Activated T-cell treated with anti-CD3 and anti-CD28 coated beads, Interleukin-2, amount 50 U/mL, for 48 hours (primary cell): ENCODE data around the gene TAF1C.
"Not testable (repeated sequence)": the region's sequence is repeated elsewhere in the genome, so short reads cannot be mapped to it uniquely, and the experiment has no call there.

Experiments used
- DNase-seq, 2 experiments: peaks; one replicate each; pipeline ENCODE4 v3.0.0-alpha.2; 2020

The TAF1C gene

DNA sequence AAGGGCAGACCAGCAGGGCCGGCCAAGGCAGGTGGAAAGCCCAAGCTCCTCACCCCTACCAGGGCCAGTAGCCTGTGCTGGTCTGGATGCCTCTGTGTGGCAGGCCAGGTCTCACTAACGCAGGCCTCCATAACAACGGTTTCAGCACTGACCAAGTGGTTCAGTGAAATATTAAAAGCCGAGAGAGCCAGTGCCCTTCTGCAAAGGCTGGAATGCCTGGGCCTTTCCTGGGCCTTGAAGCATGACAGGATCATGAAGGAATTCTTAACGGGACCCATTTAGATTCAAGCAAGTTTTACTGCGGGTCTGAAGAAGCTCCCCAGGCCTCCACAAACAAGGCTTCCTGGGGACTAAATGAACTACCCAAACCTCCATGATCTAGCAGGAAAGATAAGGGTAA is 20.4 kb upstream of the TAF1C start:
- DNase-seq = no peak

DNA sequence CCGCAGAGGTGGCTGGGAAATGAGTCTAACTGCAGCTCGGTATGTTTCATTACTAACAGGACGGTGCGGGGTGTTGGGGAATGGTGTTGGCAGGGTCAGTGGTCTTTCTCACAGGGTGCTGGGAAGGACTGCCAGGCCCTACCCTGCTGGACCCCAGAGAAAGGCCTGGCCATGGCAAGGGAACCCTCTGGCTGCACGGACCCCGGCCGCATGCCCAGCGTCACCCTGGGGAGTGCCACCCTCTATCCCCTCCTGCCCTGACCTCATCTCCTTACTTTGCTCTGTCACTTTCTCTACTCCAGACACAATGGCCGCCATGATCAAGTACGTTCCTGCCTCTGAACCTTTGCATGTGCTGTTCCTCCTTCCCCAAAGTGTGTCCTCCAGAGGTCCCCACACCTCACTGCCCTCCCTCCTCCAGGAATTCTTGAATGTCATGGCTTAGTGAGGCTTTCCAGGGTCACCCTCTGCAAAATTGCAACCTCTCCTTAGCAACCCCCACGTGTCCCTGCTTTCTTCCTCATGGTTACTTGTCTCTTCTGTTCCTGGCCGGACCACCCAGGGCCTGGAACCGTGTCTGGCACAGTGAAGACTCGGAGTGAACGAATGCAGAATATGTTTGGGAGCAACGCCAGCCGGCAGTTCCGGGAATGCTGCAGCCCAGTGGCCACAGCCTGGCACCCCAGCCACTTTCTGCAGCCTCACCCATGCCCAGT is 19.3 kb upstream of the TAF1C start:
- no peak for DNase-seq

DNA sequence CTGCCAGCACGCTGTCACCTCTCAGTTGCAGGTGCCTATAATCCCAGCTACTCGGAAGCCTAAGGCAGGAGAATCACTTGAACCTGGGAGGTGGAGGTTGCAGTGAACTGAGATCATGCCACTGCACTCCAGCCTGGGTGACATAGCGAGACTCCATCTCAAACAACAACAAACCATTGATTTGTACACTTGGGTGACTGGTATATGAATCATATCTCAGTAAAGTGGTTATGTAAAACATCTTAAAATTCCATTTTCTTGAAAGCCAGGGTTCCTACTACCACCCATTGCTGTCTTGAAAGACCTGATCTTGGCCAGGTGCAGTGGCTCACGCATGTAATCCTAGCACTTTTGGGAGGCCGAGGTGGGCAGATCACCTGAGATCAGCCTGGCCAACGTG is 18.3 kb upstream of the TAF1C start:
- DNase-seq = not testable (repeated sequence)

DNA sequence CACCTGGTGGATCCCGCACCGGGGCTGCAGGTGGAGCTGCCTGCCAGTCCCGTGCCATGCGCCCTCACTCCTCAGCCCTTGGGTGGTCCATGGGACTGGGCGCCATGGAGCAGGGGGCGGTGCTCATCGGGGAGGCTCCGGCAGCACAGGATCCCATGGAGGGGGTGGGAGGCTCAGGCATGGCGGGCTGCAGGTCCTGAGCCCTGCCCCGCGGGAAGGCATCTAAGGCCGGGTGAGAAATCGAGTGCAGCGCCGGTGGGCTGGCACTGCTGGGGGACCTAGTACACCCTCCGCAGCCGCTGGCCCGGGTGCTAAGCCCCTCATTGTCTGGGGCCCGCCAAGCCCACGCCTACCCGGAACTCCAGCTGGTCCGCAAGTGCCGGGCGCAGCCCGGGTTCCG is 17.7 kb upstream of the TAF1C start:
- not testable (repeated sequence) for DNase-seq

DNA sequence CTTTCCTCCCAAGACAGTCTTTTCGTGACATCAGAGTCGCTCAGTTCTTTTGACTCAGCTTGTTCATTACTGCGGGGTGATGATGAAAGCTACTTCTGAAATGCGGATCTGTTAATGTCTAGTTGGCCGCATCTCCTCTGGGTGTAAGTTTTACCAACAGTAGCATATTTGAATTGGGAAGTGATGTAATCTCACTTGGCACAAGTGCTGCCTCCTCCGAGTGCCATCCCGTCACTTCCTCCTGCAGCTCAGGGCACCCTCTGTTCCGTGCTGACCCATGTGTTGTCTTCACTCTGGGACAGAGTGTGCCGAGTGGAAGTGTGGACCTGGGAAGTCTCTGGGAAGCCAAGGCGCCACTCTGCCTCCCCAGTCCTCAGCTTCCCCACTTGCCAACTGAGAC is 13.0 kb upstream of the TAF1C start:
- no peak for DNase-seq

DNA sequence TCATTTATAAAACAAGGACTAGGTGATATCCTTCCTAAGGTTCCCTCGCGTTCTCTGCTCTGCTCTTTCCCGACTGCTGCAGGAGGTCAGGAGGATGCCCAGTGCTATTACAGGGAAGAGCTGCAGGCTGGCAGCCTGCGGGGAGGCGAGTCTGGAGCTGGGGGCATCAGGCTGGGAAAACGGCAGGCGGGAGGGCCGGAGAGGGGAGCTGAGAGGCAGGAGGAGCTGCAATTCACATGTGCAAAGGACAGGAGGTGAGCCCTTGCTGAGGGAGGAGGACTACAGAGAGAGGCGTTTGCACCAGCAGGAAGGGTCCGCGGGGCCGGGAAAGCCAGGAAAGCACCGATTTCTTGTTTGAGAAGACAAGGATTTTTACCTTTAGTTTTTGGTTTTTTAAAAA is 12.2 kb upstream of the TAF1C start:
- DNase-seq = no peak

DNA sequence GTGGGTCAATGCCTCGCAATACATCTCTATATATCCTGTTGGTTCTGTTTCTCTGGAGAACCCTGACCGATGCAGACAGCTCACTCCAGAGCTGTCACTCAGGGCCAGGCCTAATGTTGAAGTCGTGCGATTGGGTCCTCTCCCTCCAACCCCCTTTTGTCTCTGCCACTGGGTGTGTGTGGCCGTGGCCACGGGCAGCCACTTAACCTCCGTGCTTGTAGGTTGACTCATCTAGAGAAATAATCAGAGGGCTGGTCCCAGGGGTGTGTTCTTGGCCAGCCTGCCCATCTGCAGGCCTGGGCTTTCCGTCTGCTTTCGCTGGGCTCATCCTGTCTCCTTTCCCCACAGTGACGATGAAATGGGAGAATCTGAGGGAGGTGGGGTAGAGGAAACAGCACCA is 11.5 kb upstream of the TAF1C start:
- DNase-seq = no peak

DNA sequence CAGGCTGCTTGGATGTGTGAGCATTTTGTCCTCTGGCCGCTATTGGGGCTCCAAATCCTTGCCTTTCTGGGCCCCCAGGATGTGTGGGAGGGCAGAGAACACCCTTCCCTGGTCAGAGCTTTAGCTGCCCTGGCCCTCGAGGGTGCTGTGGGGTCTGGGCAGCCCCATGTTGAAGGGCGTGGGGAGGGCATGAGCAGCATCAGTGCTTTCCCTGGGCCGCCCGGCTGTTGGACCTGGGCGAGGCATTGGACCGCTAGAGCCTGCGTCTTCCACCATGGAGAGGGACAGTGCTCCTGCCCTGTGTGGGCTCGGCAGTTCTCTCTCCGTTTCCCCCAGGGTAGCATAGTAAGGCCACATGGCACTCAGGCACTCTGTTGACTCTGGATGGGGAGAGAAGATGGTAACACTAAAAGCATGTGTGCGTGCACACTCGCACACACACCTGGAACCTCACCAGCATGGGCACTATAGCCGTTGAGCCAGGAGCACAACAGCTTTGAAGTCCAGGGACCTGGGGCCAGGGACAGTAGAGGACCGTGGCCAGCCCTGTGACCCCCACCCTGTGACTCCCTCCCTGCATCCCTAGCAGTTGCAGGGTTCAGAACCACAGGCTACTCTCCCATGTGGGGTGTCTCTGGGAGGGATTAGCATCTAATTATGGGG is 10.7 kb upstream of the TAF1C start:
- DNase-seq = no peak

DNA sequence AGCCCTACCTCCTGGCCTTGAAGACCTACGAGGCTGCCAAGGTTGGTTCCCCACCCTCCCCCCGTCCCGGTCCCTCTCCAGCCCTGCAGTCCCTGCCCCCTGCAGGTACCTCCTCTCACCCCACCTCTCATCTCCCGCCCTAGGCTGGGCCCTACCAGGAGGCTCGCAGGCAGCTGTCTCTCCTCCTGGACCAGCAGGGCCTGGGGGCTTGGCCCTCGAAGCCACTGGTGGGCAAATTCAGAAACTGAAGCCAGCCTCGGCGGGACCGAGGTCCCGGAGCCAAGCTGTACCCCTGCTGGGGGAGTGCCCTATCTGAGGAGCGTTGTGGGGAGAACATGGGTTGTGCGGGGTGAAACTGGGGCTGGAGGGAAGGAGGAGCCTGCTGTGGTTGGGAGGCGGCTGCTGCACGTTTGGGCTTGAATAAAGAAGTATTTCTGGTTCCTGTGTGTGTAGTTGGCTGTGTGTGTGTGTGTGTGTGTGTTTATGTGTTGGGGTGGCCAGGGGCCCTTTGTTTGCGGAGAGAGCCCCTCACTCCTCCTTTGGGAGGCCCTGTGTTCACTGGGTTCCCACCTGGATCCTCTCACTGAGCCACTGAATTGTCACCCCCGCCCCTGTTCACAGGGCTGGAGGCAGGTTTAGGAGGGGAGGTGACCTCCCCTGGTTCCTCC is 10.0 kb upstream of the TAF1C start:
- no peak for DNase-seq

DNA sequence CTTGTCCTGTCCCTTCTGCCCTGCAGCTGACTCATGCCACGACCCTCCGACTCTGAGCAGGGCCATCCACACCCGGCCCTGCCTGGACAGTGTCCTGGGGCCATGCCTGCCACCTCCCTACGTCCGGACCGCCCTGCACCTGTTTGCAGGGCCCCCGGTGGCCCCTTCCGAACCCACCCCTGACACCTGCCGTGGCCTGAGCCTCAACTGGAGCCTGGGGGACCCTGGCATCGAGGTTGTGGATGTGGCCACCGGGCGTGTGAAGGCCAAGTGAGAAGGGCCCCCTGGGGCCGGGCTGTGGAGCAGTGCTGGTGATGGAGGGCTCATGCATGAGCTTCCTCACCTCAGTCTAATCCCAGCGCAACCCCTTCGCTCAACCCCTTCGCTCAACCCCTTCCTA is 9.2 kb upstream of the TAF1C start:
- DNase-seq = no peak

DNA sequence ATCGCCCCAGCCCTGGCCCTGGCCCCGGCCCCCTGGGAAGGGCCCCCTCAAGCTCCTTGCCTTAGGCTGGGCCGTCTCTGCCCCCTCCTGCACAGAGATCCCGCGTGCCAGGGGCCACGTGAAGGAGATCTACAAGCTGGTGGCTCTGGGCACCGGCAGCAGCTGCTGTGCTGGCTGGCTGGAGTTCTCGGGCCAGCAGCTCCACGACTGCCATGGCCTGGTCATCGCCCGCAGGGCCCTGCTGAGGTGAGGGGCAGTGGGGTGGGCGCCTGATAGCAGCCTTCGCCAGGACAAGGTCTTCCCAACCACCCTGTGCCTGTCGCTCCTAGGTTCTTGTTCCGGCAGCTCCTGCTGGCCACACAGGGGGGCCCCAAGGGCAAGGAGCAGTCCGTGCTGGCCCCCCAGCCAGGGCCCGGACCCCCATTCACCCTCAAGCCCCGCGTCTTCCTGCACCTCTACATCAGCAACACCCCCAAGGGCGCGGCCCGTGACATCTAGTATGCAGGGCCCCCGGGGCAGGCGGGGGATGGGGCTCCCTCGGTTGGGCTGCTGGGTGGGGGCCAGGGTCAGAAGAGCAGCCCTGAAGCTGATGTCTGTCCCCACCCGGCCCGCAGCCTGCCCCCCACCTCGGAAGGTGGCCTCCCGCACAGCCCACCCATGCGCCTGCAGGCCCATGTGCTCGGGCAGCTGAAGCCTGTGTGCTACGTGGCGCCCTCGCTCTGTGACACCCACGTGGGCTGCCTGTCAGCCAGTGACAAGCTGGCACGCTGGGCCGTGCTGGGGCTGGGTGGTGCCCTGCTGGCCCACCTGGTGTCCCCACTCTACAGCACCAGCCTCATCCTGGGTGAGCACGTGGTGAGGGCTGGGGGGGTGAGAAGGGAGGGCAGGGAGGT is 8.6 kb upstream of the TAF1C start:
- no peak for DNase-seq

DNA sequence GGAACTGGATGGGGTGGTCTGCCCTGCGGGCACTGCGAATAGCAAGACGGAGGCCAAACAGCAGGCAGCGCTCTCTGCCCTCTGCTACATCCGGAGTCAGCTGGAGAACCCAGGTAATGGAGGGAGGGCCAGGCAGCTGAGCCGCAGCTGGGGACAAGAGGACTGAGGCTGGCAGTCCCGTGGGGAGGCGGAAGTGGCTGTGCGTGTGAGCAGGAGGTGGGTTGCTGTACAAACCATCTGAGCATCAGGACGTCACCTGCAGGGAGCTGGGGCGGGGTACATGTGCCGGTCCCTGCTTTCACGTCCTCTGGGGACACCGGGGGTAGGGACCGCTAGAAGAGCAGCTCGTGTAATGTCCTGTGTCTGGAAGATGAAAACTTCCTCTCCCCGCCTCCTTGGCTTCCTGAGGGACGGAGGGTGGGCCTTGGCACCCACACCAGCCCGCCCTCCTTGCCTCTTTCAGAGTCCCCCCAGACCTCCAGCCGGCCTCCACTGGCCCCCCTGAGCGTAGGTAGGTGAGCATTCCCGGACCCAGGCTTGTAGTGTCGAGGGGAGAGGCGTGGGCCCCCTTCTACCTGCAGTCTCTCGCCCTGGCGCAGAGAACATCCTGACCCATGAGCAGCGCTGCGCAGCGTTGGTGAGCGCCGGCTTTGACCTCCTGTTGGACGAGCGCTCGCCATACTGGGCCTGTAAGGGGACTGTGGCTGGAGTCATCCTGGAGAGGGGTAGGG is 7.8 kb upstream of the TAF1C start:
- peak; percentile 37 to 54 for DNase-seq

DNA sequence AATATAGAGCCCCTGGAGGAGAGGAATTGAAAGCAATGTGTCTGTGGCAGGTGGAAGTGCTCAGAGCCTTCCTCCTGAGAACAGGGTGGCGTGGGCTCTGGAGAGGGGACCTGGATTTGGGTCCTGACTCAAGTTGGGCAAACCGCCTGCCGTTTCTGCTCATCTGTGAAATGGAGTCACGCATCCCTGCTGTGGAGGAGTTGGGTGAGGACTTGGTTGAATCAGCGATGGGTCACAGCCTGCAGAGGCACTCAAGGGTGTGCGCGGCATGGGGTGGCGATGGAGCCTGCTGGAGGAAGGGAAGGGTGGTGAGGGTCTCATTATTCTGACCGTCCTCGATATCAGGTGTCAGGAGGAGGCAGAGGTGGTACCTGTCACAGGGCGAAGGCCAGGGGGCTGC is 7.2 kb upstream of the TAF1C start:
- peak in 1 of 2 experiments; percentile 37 for DNase-seq

DNA sequence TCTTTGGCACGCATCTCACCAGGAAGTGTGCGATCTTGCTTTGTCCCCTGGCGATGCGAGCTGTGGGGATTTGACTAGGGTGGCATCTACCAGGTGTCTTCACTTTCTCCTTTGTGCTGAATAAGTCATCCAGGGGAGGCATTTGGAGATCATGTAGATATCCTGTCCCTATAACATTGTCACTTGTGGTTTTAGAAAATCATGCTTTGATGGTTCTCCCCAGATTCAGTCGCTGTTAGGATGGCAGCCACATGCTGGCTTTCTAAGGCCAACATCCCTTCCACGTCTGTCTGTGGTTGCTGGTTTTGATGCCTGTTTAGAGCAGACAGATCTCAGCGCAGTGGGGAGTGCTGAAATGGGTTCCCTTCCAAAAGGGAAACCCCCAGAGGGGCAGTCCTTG is 6.6 kb upstream of the TAF1C start:
- no peak for DNase-seq

DNA sequence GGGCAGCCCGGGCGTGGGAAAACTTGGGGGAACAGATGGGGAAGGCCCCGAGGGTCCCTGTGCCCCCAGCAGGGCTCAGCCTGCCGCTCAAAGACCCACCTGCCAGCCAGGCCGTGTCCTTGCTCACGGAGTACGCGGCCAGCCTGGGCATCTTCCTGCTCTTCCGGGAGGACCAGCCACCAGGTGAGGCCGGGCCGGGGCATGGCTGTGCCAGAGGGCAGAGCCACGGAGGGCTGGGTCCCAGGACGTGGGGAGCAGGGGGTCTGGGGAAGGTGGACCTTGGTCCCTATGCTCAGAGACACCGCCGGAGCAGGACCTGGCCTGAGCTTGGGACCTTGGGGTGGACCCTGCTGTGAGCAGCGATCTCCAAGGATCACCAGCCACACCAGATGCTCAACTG is 4.6 kb upstream of the TAF1C start:
- DNase-seq = no peak

DNA sequence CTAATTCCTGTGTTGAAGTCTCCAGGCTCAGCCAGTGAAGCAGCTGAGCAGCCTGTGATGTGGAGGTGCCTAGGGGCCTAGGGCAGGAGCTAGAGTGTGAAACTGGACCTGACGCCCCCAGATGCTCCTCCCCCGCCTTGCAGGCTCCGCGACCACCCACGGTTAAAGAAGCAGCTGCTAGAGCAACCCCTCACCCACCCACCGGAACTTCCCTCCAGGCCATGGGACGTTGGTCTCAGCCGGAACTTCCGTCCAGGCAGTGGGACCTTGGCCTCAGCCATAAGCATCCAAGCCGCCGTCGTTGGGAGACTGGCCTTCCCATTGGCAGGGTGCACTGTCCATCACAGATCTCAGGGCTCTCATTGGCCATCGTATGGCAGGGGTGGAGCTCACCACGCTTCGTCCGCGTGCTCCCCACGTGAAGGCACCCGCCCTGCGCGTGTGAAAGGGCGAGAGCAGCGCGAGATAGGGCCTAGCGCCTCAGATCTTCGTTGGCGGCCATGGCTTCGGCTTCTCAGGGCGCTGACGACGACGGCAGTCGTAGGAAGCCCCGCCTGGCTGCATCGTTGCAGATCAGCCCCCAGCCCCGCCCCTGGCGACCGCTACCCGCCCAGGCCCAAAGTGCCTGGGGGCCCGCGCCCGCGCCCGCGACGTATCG is 4.0 kb upstream of the TAF1C start, which contains the start of gene ADAD2:
Gene ADAD2 (plus strand): TSS at position 427 of the 658 bp plus-strand sequence. CDS start 74 bp downstream, at position 501.
- peak; percentile 47 to 49 for DNase-seq

DNA sequence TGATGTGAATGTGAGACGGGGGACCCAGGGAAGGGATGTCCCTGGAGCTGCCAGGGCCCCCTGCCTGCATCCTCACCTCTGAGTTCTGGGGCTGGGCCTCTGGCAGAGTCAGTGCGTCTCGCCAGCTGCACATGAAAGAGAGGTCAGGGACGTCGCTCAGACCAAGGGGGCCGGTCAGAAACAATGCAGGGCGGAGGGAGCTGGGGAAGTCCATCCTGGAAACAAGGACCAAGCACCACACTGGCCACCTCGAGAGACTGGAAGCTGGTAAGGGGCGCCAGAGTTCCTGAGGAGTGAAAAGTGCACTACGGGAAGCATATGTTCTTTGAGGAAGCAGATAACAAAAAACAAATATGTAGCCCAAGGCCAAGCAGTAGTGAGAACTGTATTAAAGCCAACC is 2.1 kb downstream of the TAF1C start:
- DNase-seq = no peak

DNA sequence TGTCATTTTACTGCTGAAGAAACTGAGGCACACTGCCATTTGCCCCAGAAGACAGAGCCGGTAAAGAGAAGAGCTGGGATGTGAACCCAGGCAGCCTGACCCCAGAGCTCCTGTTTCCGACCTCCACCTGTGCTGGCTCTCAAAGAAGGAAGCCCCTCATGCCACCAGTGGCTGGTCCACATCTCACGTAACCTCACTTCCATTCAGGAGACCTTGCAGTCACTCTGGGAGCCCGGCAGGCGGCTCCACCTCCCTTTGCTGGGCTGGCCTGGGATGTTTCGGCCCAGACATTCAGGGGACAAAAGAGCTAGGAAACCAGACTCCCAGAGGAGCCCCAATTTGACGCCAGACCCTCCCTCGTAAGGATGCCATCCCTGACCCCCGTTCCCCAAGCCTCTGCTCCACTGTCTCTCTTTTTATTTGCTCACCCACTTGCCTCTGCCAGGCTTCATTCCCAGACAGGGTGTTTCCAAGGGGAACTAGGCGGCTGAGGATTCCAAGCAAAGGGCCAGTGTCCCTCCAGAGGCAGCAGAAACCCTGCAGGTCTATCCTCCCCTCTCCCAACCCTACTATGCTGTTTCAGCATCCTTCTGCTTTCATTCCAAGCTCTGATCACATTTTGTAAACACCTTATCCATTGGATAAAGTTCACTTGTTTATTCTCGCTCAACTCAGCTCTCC is 2.8 kb downstream of the TAF1C start:
- DNase-seq = no peak

DNA sequence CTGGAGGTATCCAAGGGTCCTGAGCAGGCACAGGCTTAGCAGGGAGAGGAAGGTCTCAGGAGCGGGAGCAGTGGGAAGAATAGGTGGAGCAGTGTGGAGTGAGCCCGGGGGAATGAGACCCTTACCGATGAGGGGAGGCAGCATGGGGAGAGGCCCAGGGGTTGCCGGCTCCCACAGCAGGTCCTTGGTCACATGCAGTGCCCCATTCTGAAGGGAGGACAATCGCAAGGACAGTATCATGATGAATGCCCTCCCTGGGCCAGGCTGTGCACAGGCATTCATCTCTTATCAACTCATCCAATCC is 3.3 kb downstream of the TAF1C start:
- no peak for DNase-seq

DNA sequence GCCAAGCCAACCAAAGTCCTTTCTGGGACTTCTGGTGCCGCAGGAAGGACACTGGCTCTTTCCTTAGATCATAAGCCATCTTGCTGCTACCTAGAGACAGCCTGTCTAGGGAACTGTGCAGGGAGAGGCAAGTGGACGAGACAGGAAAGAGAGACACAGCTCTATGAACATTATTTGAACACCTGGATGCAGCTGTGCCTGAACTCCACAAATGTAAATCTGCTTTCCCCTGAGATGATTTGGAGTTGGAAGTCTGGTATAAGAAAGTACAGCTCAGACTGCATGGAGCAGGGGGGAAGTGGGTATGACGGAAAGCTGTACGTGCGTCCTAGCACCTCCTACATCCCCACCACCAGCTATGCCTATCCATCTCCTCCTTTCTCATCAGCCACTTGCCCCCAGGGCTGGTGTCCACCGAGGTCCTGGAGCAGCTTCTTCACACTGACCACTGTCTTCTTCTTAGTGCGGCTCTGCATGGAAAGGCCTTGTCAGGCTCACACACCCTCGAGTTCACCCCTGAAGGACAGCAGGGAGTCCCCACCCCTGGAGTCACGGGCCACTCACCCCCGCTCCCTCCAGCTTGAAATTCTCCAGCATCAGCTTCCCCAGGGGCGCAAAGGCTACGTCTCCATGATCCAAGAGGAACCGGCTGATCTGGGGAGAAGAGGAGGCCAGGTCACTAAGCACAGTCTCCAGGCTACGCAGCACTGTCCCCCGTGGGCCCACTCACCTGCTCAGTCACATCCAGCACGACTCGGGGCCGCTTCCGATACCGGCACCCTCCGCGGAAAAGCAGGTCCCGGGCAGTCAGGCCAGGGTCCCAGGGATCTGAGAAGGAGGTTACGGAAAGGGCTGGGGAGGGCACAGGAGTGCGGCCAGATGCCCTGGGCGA is 3.9 kb downstream of the TAF1C start:
- no peak for DNase-seq
